Prostate gland (tissue), 2 donors: ENCODE measurements around the gene TNFAIP3. TPM values are rescaled to one million over a fixed set of nuclear protein-coding genes. Genes with fewer than 3 reads are reported as not detected.
A peak's percentile ranks its signal among the peaks of the same experiment; 100 is the strongest.

Experiments
- DNase-seq: peaks from one replicate; pipeline ENCODE4 v3.0.0-alpha.2; 2019; ENCODE audit warnings: low spot score
- H3K27ac ChIP-seq, 2 donors: fragments of 200-600 bp; sonication (generic); 2 replicates each; pipeline ENCODE4 v1.5.1; 2017 to 2019
- H3K27me3 ChIP-seq: fragments of 200-600 bp; sonication (generic); replicated peaks from 2 replicates; pipeline ENCODE4 v1.5.1; 2019; ENCODE audit not compliant: insufficient read depth
- H3K36me3 ChIP-seq, 2 donors: fragments of 200-600 bp; sonication (generic); 1 replicate in 1 of 2; 2 replicates in 1 of 2; pipeline versions ENCODE4 v1.5.1 to v1.8.1; 2017 to 2019
- H3K4me1 ChIP-seq: fragments of 200-600 bp; sonication (generic); replicated peaks from 2 replicates; pipeline ENCODE4 v1.5.1; 2019
- H3K4me3 ChIP-seq, 2 donors: fragments of 200-600 bp; sonication (generic); 2 replicates each; pipeline ENCODE4 v1.5.1; 2017 to 2019
- H3K9me3 ChIP-seq: fragments of 200-600 bp; sonication (generic); 2 replicates; pipeline ENCODE4 v1.5.1; 2017
- CTCF ChIP-seq, 4 experiments: fragments of 200-600 bp in 2 of 4; fragments of 450-650 bp in 2 of 4; sonication (generic) in 2 of 4; IDR thresholded peaks; 1 replicate in 3 of 4; 2 replicates in 1 of 4; pipeline ENCODE4 v1.5.1; 2016 to 2019; ENCODE audit warnings: antibody characterized with exemption in 4 of 4, mild to moderate bottlenecking in 2 of 4, moderate library complexity in 2 of 4
- POLR2A ChIP-seq: fragments of 450-650 bp; IDR thresholded peaks from one replicate; pipeline ENCODE4 v1.6.1; 2016; ENCODE audit warnings: antibody characterized with exemption, mild to moderate bottlenecking
- POLR2AphosphoS5 ChIP-seq: sonication (generic); formaldehyde crosslinking; IDR thresholded peaks from one replicate; pipeline ENCODE4 v1.6.1; 2017; ENCODE audit warnings: antibody characterized with exemption
- WGBS: methylation state at CpG from one replicate; pipeline ENCODE4 v1.1.5; 2018; 5-methylcytosine and 5-hydroxymethylcytosine counted together
- intact Hi-C: fragments of 100-400 bp; cut with DNase I; formaldehyde crosslinking; loops from one replicate; pipeline ENCODE4 v1.14.2; 2022
- total RNA-seq, 2 donors: library from RNA; depleted of rRNA; stranded (reverse); fragments of >200 nt; gene quantifications; one replicate each; pipeline ENCODE4 v1.1.0, GENCODE V29; 2016

The TNFAIP3 gene
- total RNA-seq, 2 donors from 2014 or later = 13.0 to 19.9 TPM

GRCh38 chr6:137863091-137863797, 3.8 kb upstream of the TNFAIP3 start:
- no peak for TF ChIP-seq CTCF (IDR thresholded peaks at IDR 0.05)
- no peak for TF ChIP-seq POLR2A
- no peak for TF ChIP-seq POLR2AphosphoS5
- WGBS = 60% methylated on average over 4 of the region's 4 CpGs
- Histone ChIP-seq H3K27ac (no peak overlapping the region), H3K4me1 (no peaks in the 10 kb centered on the region), H3K9me3 (no peaks in the 10 kb centered on the region), H3K4me3 (no peak overlapping the region), H3K36me3 (no peaks in the 10 kb centered on the region), H3K27me3 (no peaks in the 10 kb centered on the region)
- intact Hi-C loops = loop anchor here (10.0 kb wide), 1 partner anchor 242 kb away; the partner anchor contains the start of gene PERP
- DNase-seq = no peak

- WGBS = 79% methylated on average over 4 of the region's 4 CpGs
- DNase-seq = no peak
- H3K9me3 ChIP-seq = no peaks in the 10 kb centered on the region
- H3K4me3 ChIP-seq = no peak overlapping the region
- H3K36me3 ChIP-seq = no peaks in the 10 kb centered on the region
- H3K4me1 ChIP-seq = no peaks in the 10 kb centered on the region
- no peaks in the 10 kb centered on the region for H3K27me3 ChIP-seq
- H3K27ac ChIP-seq = no peak overlapping the region
- intact Hi-C loops = loop anchor here (5.0 to 10.0 kb wide), 3 partner anchors 63 to 240 kb away; partner anchors contain the start of gene PERP
- TF ChIP-seq POLR2A (no peak), CTCF (IDR thresholded peaks at IDR 0.05) (no peak), POLR2AphosphoS5 (no peak)
Measured at GRCh38 chr6:137864812-137865508, 2.1 kb upstream of the TNFAIP3 start.

GRCh38 chr6:137866200-137866913, 702 bp upstream of the TNFAIP3 start:
- H3K4me3 ChIP-seq = peak overlapping the region; percentile 65 to 87
- TF ChIP-seq CTCF (IDR thresholded peaks at IDR 0.05) (no peak), POLR2A (no peak), POLR2AphosphoS5 (no peak)
- H3K36me3 ChIP-seq = no peaks in the 10 kb centered on the region
- H3K4me1 ChIP-seq = peaks cover 4% of the 10 kb centered on the region
- DNase-seq = no peak
- H3K27me3 ChIP-seq = no peaks in the 10 kb centered on the region
- peak overlapping the region; percentile 71 to 85 for H3K27ac ChIP-seq
- 11% methylated on average over 25 of the region's 25 CpGs for WGBS
- H3K9me3 ChIP-seq = no peaks in the 10 kb centered on the region
- intact Hi-C loops = loop anchor here (5.0 to 10.0 kb wide), 3 partner anchors 64 to 238 kb away; partner anchors contain the start of gene PERP

GRCh38 chr6:137867685-137868509, 838 bp downstream of the TNFAIP3 start:
- Histone ChIP-seq H3K27ac (peak overlapping the region; percentile 79 to 85), H3K36me3 (no peaks in the 10 kb centered on the region), H3K9me3 (no peaks in the 10 kb centered on the region), H3K27me3 (no peaks in the 10 kb centered on the region), H3K4me1 (peaks cover 6% of the 10 kb centered on the region), H3K4me3 (peak overlapping the region; percentile 65 to 87)
- intact Hi-C loops = loop anchor here (2.0 to 10.0 kb wide), 4 partner anchors 66 to 237 kb away; partner anchors contain the start of gene PERP
- TF ChIP-seq POLR2A = no peak
- TF ChIP-seq CTCF (IDR thresholded peaks at IDR 0.05) = no peak
- WGBS = under 1% methylated on average over 32 of the region's 32 CpGs
- peak; percentile 28 for DNase-seq
